PC-3 (cell line): Measurements from ENCODE around the gene SLC4A2. TPM values are rescaled to one million over a fixed set of nuclear protein-coding genes. Genes with fewer than 3 reads are reported as not detected.
A peak's percentile ranks its signal among the peaks of the same experiment; 100 is the strongest.

ENCODE experiments used
- ATAC-seq: fragments of 200-7000 bp; cut with Tn5 transposase; 2 replicates; pipeline ENCODE4 v1.9.1; 2020; ENCODE audit warnings: mild to moderate bottlenecking, moderate library complexity
- BruUV-seq: library from RNA; stranded (reverse); fragments of 400-500 nt; replicated peaks from 2 replicates; lab custom pipeline; 2021; lab: Mats Ljungman, UMichigan
- CTCF ChIA-PET: fragments of 300-600 bp; sonication (Branson Sonifier 250); formaldehyde crosslinking; loops from one replicate; lab custom pipeline; 2022; ENCODE audit warnings: antibody characterized with exemption; lab: Charles Lee
- POLR2A ChIA-PET: fragments of 300-600 bp; sonication (Branson Sonifier 250); formaldehyde crosslinking; loops from one replicate; lab custom pipeline; 2022; ENCODE audit warnings: antibody characterized with exemption; ENCODE audit not compliant: unreplicated experiment; lab: Charles Lee
- DNase-seq: peaks from one replicate; pipeline ENCODE4 v3.0.0-alpha.2; 2015
- H2AFZ ChIP-seq: fragments of 300-600 bp; sonication (generic); 2 replicates; pipeline ENCODE4 v1.6.0; 2016; ENCODE audit warnings: antibody characterized with exemption, low read length
- H3F3A ChIP-seq: fragments of 300-600 bp; sonication (generic); one replicate; pipeline ENCODE4 v1.6.0; 2017; ENCODE audit warnings: antibody characterized with exemption, low read length, control low read depth, mild to moderate bottlenecking; ENCODE audit not compliant: unreplicated experiment
- H3K27ac ChIP-seq: fragments of 300-600 bp; sonication (generic); 2 replicates; pipeline ENCODE4 v1.5.1; 2016; ENCODE audit warnings: mild to moderate bottlenecking, low read length
- H3K27me3 ChIP-seq: fragments of 300-600 bp; sonication (generic); 2 replicates; pipeline ENCODE4 v1.6.1; 2016; ENCODE audit warnings: low read length, mixed read lengths
- H3K36me3 ChIP-seq: fragments of 300-600 bp; sonication (generic); 2 replicates; pipeline ENCODE4 v1.6.1; 2016; ENCODE audit warnings: low read depth, mixed run types, low read length, mixed read lengths
- H3K4me1 ChIP-seq: fragments of 300-600 bp; sonication (generic); 2 replicates; pipeline ENCODE4 v1.5.1; 2016; ENCODE audit warnings: low read length; ENCODE audit not compliant: insufficient read depth
- H3K4me2 ChIP-seq: fragments of 300-600 bp; sonication (generic); 2 replicates; pipeline ENCODE4 v1.6.0; 2016; ENCODE audit warnings: low read length
- H3K4me3 ChIP-seq: fragments of 300-600 bp; sonication (generic); 2 replicates; pipeline ENCODE4 v1.5.1; 2016; ENCODE audit warnings: mild to moderate bottlenecking, low read length, mixed read lengths
- H3K79me2 ChIP-seq: fragments of 300-600 bp; sonication (generic); 2 replicates; pipeline ENCODE4 v1.6.1; 2017; ENCODE audit warnings: low read length, mixed read lengths
- H3K9ac ChIP-seq: fragments of 300-600 bp; sonication (generic); 2 replicates; pipeline ENCODE4 v1.6.0; 2016; ENCODE audit warnings: mild to moderate bottlenecking, low read length
- H3K9me2 ChIP-seq: fragments of 300-600 bp; sonication (generic); replicated peaks from 2 replicates; pipeline ENCODE4 v1.6.1; 2016; ENCODE audit warnings: mixed run types, low read length, mixed read lengths
- H3K9me3 ChIP-seq: fragments of 300-600 bp; sonication (generic); 2 replicates; pipeline ENCODE4 v1.6.1; 2016; ENCODE audit warnings: low read length, mixed read lengths
- H4K20me1 ChIP-seq: fragments of 300-600 bp; sonication (generic); 2 replicates; pipeline ENCODE4 v1.6.1; 2016; ENCODE audit warnings: low read length, mixed read lengths
- EZH2 ChIP-seq: fragments of 300-600 bp; sonication (generic); IDR thresholded peaks from one replicate; pipeline ENCODE4 v1.6.1; 2017; ENCODE audit warnings: antibody characterized with exemption, mild to moderate bottlenecking, low read length; ENCODE audit not compliant: unreplicated experiment
- EZH2phosphoT487 ChIP-seq: fragments of 300-600 bp; sonication (generic); IDR thresholded peaks from 2 replicates; pipeline ENCODE4 v1.6.1; 2018; ENCODE audit warnings: mild to moderate bottlenecking, antibody characterized with exemption, low read length, borderline replicate concordance
- intact Hi-C: fragments of 100-400 bp; cut with micrococcal nuclease; formaldehyde crosslinking; loops from 2 replicates; pipeline ENCODE4 v1.9.0; 2023
- total RNA-seq: library from RNA; depleted of rRNA; stranded (reverse); fragments of >200 nt; gene quantifications from 2 replicates; pipeline ENCODE4 v1.2.3, GENCODE V29; 2014
- TF ChIP-seq, protein P1 (sequence below): fragments of 300-600 bp; sonication (generic); conservative IDR thresholded peaks from 2 replicates; pipeline ENCODE4 v1.5.1; 2017; ENCODE audit warnings: antibody characterized with exemption, low read depth, mild to moderate bottlenecking, low read length

Gene SLC4A2
- total RNA-seq, 1 experiment from 2014 or later: 284 TPM

GRCh38 chr7:151069841-151070573 is 10.6 kb downstream of the SLC4A2 start:
- H3K4me2 ChIP-seq: no peak overlapping the region
- CTCF ChIA-PET: no interaction called here
- BruUV-seq: no TSS peak
- no peaks in the 10 kb centered on the region for H3F3A ChIP-seq
- H3K9ac ChIP-seq: no peak overlapping the region
- H3K27me3 ChIP-seq: no peaks in the 10 kb centered on the region
- no peaks in the 10 kb centered on the region for H3K9me2 ChIP-seq
- H3K36me3 ChIP-seq: peaks cover 34% of the 10 kb centered on the region
- no peak overlapping the region for H2AFZ ChIP-seq
- no peaks in the 10 kb centered on the region for H4K20me1 ChIP-seq
- DNase-seq (no peak), ATAC-seq (no peak)
- H3K79me2 ChIP-seq: no peaks in the 10 kb centered on the region
- no peaks in the 10 kb centered on the region for H3K9me3 ChIP-seq
- no peak overlapping the region for H3K27ac ChIP-seq
- TF ChIP-seq EZH2phosphoT487: no peak
- TF ChIP-seq EZH2: no peak
- TF ChIP-seq, protein P1, sequence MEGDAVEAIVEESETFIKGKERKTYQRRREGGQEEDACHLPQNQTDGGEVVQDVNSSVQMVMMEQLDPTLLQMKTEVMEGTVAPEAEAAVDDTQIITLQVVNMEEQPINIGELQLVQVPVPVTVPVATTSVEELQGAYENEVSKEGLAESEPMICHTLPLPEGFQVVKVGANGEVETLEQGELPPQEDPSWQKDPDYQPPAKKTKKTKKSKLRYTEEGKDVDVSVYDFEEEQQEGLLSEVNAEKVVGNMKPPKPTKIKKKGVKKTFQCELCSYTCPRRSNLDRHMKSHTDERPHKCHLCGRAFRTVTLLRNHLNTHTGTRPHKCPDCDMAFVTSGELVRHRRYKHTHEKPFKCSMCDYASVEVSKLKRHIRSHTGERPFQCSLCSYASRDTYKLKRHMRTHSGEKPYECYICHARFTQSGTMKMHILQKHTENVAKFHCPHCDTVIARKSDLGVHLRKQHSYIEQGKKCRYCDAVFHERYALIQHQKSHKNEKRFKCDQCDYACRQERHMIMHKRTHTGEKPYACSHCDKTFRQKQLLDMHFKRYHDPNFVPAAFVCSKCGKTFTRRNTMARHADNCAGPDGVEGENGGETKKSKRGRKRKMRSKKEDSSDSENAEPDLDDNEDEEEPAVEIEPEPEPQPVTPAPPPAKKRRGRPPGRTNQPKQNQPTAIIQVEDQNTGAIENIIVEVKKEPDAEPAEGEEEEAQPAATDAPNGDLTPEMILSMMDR: no peak
- H3K4me3 ChIP-seq: no peak overlapping the region
- H3K4me1 ChIP-seq: no peaks in the 10 kb centered on the region
- intact Hi-C loops: no loop called here
- POLR2A ChIA-PET: no interaction called here

- no peak for DNase-seq
- Histone ChIP-seq H2AFZ (no peak overlapping the region), H3K27me3 (no peaks in the 10 kb centered on the region), H3K36me3 (peaks cover 28% of the 10 kb centered on the region), H3K9me2 (no peaks in the 10 kb centered on the region), H3K9me3 (no peaks in the 10 kb centered on the region), H3K4me1 (no peaks in the 10 kb centered on the region), H3K4me2 (no peak overlapping the region), H3F3A (no peaks in the 10 kb centered on the region), H3K4me3 (no peak overlapping the region), H3K9ac (no peak overlapping the region), H4K20me1 (no peaks in the 10 kb centered on the region), H3K79me2 (no peaks in the 10 kb centered on the region), H3K27ac (no peak overlapping the region)
- POLR2A ChIA-PET: no interaction called here
- CTCF ChIA-PET: no interaction called here
- TSS peak; percentile 16 for BruUV-seq
- TF ChIP-seq EZH2 (no peak), EZH2phosphoT487 (no peak)
- TF ChIP-seq, protein P1: no peak
- ATAC-seq: no peak
- intact Hi-C loops: no loop called here
Measured at GRCh38 chr7:151070574-151070960, 11.2 kb downstream of the SLC4A2 start.
